ENCODE data around the gene TCEAL3.
"Not testable (repeated sequence)": the region's sequence is repeated elsewhere in the genome, so short reads cannot be mapped to it uniquely, and the experiment has no call there.

Gene TCEAL3

DNA sequence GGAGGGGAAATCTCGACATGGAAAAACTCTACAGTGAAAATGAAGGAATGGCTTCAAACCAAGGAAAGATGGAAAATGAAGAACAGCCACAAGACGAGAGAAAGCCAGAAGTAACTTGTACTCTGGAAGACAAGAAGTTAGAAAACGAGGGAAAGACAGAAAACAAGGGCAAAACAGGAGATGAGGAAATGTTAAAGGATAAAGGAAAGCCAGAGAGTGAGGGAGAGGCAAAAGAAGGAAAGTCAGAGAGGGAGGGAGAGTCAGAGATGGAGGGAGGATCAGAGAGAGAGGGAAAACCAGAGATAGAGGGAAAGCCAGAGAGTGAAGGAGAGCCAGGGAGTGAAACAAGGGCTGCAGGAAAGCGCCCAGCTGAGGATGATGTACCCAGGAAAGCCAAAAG lies 21.1 kb upstream of the TCEAL3 start:
- peak overlapping the region; percentile 61 to 70 for H3K4me3 ChIP-seq (ENCODE audit: low read depth in 1 of 2, low read length in 2 of 2)

DNA sequence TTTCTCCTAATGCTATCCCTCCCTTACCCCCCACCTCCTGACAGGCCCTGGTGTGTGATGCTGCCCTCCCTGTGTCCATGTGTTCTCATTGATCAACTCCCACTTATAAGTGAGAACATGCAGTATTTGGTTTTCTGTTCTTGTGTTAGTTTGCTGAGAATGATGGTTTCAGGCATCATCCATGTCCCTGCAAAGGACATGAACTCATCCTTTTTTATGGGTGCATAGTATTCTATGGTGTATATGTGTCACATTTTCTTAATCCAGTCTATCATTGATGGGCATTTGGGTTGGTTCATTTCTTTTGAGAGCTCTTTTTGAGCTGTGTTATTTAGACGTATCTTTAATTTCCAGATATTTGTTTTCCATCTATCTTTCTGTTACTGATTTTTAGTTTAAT lies 15.5 kb upstream of the TCEAL3 start:
- not testable (repeated sequence) for H3K4me1 ChIP-seq (ENCODE audit: control insufficient read depth in 1 of 2, insufficient read depth in 2 of 2, low read length in 2 of 2); H3K36me3 ChIP-seq (ENCODE audit: control insufficient read depth in 1 of 2, insufficient read depth in 2 of 2, low read length in 2 of 2); H3K9me3 ChIP-seq (ENCODE audit: control insufficient read depth in 1 of 2, low read length in 2 of 2); H3K27ac ChIP-seq (ENCODE audit: low read length); H3K27me3 ChIP-seq (ENCODE audit: low read depth, low read length); H3K4me3 ChIP-seq (ENCODE audit: low read depth in 1 of 2, low read length in 2 of 2)

More for the DNA sequence above, 21.1 kb upstream of the TCEAL3 start:
- Histone ChIP-seq H3K4me1 (ENCODE audit: control insufficient read depth in 1 of 2, insufficient read depth in 2 of 2, low read length in 2 of 2) (peaks cover 0 to 8% of the 10 kb centered on the region in 2 donors), H3K36me3 (ENCODE audit: control insufficient read depth in 1 of 2, insufficient read depth in 2 of 2, low read length in 2 of 2) (peaks cover 0 to 4% of the 10 kb centered on the region in 2 donors), H3K9me3 (ENCODE audit: control insufficient read depth in 1 of 2, low read length in 2 of 2) (no peaks in the 10 kb centered on the region), H3K27ac (ENCODE audit: low read length) (peak overlapping the region; percentile 73), H3K27me3 (ENCODE audit: low read depth, low read length) (no peaks in the 10 kb centered on the region)

GRCh38 chrX:103595202-103595601 lies 12.6 kb upstream of the TCEAL3 start:
- H3K27ac ChIP-seq (ENCODE audit: low read length); H3K4me3 ChIP-seq (ENCODE audit: low read depth in 1 of 2, low read length in 2 of 2): not testable (repeated sequence)

GRCh38 chrX:103608306-103608963 lies 672 bp downstream of the TCEAL3 start:
- Histone ChIP-seq H3K9me3 (ENCODE audit: control insufficient read depth in 1 of 2, low read length in 2 of 2) (no peaks in the 10 kb centered on the region), H3K36me3 (ENCODE audit: control insufficient read depth in 1 of 2, insufficient read depth in 2 of 2, low read length in 2 of 2) (no peaks in the 10 kb centered on the region), H3K4me3 (ENCODE audit: low read depth in 1 of 2, low read length in 2 of 2) (peak overlapping the region; percentile 56 to 69), H3K4me1 (ENCODE audit: control insufficient read depth in 1 of 2, insufficient read depth in 2 of 2, low read length in 2 of 2) (peaks cover 0 to 5% of the 10 kb centered on the region in 2 donors), H3K27me3 (ENCODE audit: low read depth, low read length) (no peaks in the 10 kb centered on the region), H3K27ac (ENCODE audit: low read length) (peak overlapping the region; percentile 45)

More at GRCh38 chrX:103595202-103595601, 12.6 kb upstream of the TCEAL3 start:
- H3K27me3 ChIP-seq (ENCODE audit: low read depth, low read length); H3K36me3 ChIP-seq (ENCODE audit: control insufficient read depth in 1 of 2, insufficient read depth in 2 of 2, low read length in 2 of 2); H3K9me3 ChIP-seq (ENCODE audit: control insufficient read depth in 1 of 2, low read length in 2 of 2); H3K4me1 ChIP-seq (ENCODE audit: control insufficient read depth in 1 of 2, insufficient read depth in 2 of 2, low read length in 2 of 2): not testable (repeated sequence)

GRCh38 chrX:103610282-103610681 lies 2.5 kb downstream of the TCEAL3 start:
- Histone ChIP-seq H3K27me3 (ENCODE audit: low read depth, low read length) (no peaks in the 10 kb centered on the region), H3K27ac (ENCODE audit: low read length) (no peak overlapping the region), H3K36me3 (ENCODE audit: control insufficient read depth in 1 of 2, insufficient read depth in 2 of 2, low read length in 2 of 2) (no peaks in the 10 kb centered on the region), H3K4me1 (ENCODE audit: control insufficient read depth in 1 of 2, insufficient read depth in 2 of 2, low read length in 2 of 2) (peaks cover 0 to 5% of the 10 kb centered on the region in 2 donors), H3K4me3 (ENCODE audit: low read depth in 1 of 2, low read length in 2 of 2) (no peak overlapping the region), H3K9me3 (ENCODE audit: control insufficient read depth in 1 of 2, low read length in 2 of 2) (no peaks in the 10 kb centered on the region)

GRCh38 chrX:103613362-103613890 lies 5.7 kb downstream of the TCEAL3 start:
- Histone ChIP-seq H3K36me3 (ENCODE audit: control insufficient read depth in 1 of 2, insufficient read depth in 2 of 2, low read length in 2 of 2) (no peaks in the 10 kb centered on the region), H3K27ac (ENCODE audit: low read length) (no peak overlapping the region), H3K4me1 (ENCODE audit: control insufficient read depth in 1 of 2, insufficient read depth in 2 of 2, low read length in 2 of 2) (peaks cover 0 to 5% of the 10 kb centered on the region in 2 donors), H3K4me3 (ENCODE audit: low read depth in 1 of 2, low read length in 2 of 2) (no peak overlapping the region), H3K27me3 (ENCODE audit: low read depth, low read length) (no peaks in the 10 kb centered on the region), H3K9me3 (ENCODE audit: control insufficient read depth in 1 of 2, low read length in 2 of 2) (no peaks in the 10 kb centered on the region)

DNA sequence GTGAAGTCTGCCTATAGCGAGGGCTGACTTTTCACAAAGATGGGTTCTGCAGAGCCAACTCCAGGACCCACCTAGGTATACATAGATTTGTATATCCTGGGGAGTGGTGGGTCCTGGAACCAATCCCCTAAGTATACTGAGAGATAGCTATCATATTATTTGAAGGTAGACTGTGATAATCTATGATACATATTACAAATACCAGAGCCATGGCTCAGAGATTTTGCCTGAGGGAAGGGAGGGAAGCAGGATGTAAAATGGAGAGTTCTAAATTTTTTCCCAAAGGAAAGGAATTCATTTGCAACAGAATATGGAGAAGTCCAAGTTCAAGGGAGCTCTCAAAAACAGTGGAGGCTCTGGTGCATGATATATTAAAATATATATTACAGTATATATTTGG lies 7.2 kb downstream of the TCEAL3 start:
- Histone ChIP-seq H3K27ac (ENCODE audit: low read length) (no peak overlapping the region), H3K9me3 (ENCODE audit: control insufficient read depth in 1 of 2, low read length in 2 of 2) (no peaks in the 10 kb centered on the region), H3K4me3 (ENCODE audit: low read depth in 1 of 2, low read length in 2 of 2) (no peak overlapping the region), H3K36me3 (ENCODE audit: control insufficient read depth in 1 of 2, insufficient read depth in 2 of 2, low read length in 2 of 2) (no peaks in the 10 kb centered on the region), H3K27me3 (ENCODE audit: low read depth, low read length) (no peaks in the 10 kb centered on the region), H3K4me1 (ENCODE audit: control insufficient read depth in 1 of 2, insufficient read depth in 2 of 2, low read length in 2 of 2) (no peaks in the 10 kb centered on the region)

DNA sequence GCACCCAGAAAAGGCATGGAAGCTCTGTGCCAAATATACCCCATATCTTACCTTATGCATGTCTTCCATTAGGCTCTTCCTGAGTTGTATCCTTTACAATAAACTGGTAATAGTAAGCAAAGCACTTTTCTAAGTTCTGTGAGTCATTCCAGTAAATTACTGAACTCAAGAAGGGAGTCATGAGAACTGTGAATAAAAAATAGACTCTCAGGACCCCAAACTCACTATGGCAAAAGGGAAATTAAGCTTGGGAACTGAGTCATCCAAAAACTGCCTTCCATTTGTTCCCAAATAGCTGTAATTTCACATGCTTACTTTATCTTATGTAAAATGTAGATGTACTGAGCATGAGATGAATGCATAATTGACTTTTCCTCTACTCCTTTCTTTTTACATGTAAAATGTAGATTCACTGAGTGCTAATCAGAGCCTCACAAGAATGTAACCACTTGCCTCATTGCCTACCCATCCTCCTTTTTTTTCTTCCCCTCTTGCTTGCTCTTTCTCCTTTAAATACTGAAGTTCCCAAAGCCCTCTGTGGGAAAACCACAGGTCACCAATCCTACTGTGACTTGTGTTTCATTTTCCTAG lies 8.1 kb downstream of the TCEAL3 start:
- Histone ChIP-seq H3K4me1 (ENCODE audit: control insufficient read depth in 1 of 2, insufficient read depth in 2 of 2, low read length in 2 of 2) (no peaks in the 10 kb centered on the region), H3K27me3 (ENCODE audit: low read depth, low read length) (no peaks in the 10 kb centered on the region), H3K9me3 (ENCODE audit: control insufficient read depth in 1 of 2, low read length in 2 of 2) (no peaks in the 10 kb centered on the region), H3K4me3 (ENCODE audit: low read depth in 1 of 2, low read length in 2 of 2) (no peak overlapping the region), H3K36me3 (ENCODE audit: control insufficient read depth in 1 of 2, insufficient read depth in 2 of 2, low read length in 2 of 2) (no peaks in the 10 kb centered on the region), H3K27ac (ENCODE audit: low read length) (no peak overlapping the region)

- H3K9me3 ChIP-seq (ENCODE audit: control insufficient read depth in 1 of 2, low read length in 2 of 2), result no peaks in the 10 kb centered on the region
- H3K4me3 ChIP-seq (ENCODE audit: low read depth in 1 of 2, low read length in 2 of 2), result no peak overlapping the region
- no peak overlapping the region for H3K27ac ChIP-seq (ENCODE audit: low read length)
- H3K27me3 ChIP-seq (ENCODE audit: low read depth, low read length), result no peaks in the 10 kb centered on the region
- H3K4me1 ChIP-seq (ENCODE audit: control insufficient read depth in 1 of 2, insufficient read depth in 2 of 2, low read length in 2 of 2), result no peaks in the 10 kb centered on the region
- no peaks in the 10 kb centered on the region for H3K36me3 ChIP-seq (ENCODE audit: control insufficient read depth in 1 of 2, insufficient read depth in 2 of 2, low read length in 2 of 2)
These were observed 9.0 kb downstream of the TCEAL3 start for GRCh38 chrX:103616676-103617186.

DNA sequence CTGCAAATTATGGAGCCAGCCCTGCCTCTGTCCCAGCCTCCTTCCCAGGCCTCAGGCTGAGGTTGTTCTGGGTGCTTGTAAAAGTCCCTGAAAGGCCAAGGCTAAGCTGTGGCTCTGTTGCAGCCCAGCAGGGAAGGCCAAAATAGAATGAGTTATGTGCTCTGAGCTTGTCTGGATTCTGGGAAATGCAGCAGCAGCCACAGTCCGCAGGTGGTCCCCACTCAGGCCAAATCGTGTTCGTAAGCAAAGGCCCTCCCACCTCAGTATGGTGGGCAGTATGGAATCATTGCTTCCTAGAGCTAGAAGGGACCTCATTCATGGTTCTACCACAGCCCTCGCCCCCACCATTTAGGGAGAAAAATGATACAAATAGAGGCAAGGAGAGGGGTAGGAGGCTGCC lies 16.3 kb downstream of the TCEAL3 start:
- no peak overlapping the region for H3K4me3 ChIP-seq (ENCODE audit: low read depth in 1 of 2, low read length in 2 of 2)
- H3K4me1 ChIP-seq (ENCODE audit: control insufficient read depth in 1 of 2, insufficient read depth in 2 of 2, low read length in 2 of 2), result peaks cover 4 to 5% of the 10 kb centered on the region in 2 donors
- H3K36me3 ChIP-seq (ENCODE audit: control insufficient read depth in 1 of 2, insufficient read depth in 2 of 2, low read length in 2 of 2), result no peaks in the 10 kb centered on the region
- no peaks in the 10 kb centered on the region for H3K9me3 ChIP-seq (ENCODE audit: control insufficient read depth in 1 of 2, low read length in 2 of 2)
- H3K27me3 ChIP-seq (ENCODE audit: low read depth, low read length), result no peaks in the 10 kb centered on the region
- peak overlapping the region; percentile 39 for H3K27ac ChIP-seq (ENCODE audit: low read length)

GRCh38 chrX:103626855-103627254 lies 19.1 kb downstream of the TCEAL3 start:
- H3K4me3 ChIP-seq (ENCODE audit: low read depth in 1 of 2, low read length in 2 of 2), result no peak overlapping the region
- peaks cover 4 to 5% of the 10 kb centered on the region in 2 donors for H3K4me1 ChIP-seq (ENCODE audit: control insufficient read depth in 1 of 2, insufficient read depth in 2 of 2, low read length in 2 of 2)
- no peaks in the 10 kb centered on the region for H3K9me3 ChIP-seq (ENCODE audit: control insufficient read depth in 1 of 2, low read length in 2 of 2)
- no peaks in the 10 kb centered on the region for H3K36me3 ChIP-seq (ENCODE audit: control insufficient read depth in 1 of 2, insufficient read depth in 2 of 2, low read length in 2 of 2)
- no peak overlapping the region for H3K27ac ChIP-seq (ENCODE audit: low read length)
- no peaks in the 10 kb centered on the region for H3K27me3 ChIP-seq (ENCODE audit: low read depth, low read length)
